ENCODE measurements around the gene IRAK3.
"Not testable (repeated sequence)": the region's sequence is repeated elsewhere in the genome, so short reads cannot be mapped to it uniquely, and the experiment has no call there.

The IRAK3 gene

GRCh38 chr12:66217342-66217917 is 28.4 kb downstream of the IRAK3 start:
- DNase-seq, result no peak

- DNase-seq, result no peak
Measured at GRCh38 chr12:66228462-66228861, 39.4 kb downstream of the IRAK3 start.

- DNase-seq, result no peak
Measured at GRCh38 chr12:66232263-66232662, 43.2 kb downstream of the IRAK3 start.

- not testable (repeated sequence) for DNase-seq
Measured at GRCh38 chr12:66234037-66234693, 45.2 kb downstream of the IRAK3 start.

GRCh38 chr12:66234773-66235625 is 46.0 kb downstream of the IRAK3 start:
- DNase-seq, result peak; percentile 58

GRCh38 chr12:66235626-66236281 is 46.7 kb downstream of the IRAK3 start:
- no peak for DNase-seq

- DNase-seq, result not testable (repeated sequence)
Measured at GRCh38 chr12:66236282-66236675, 47.3 kb downstream of the IRAK3 start.

GRCh38 chr12:66236969-66237368 is 48.0 kb downstream of the IRAK3 start:
- no peak for DNase-seq

GRCh38 chr12:66237505-66238175 is 48.6 kb downstream of the IRAK3 start:
- DNase-seq, result no peak

- DNase-seq, result no peak
Measured at GRCh38 chr12:66239295-66239694, 50.3 kb downstream of the IRAK3 start.

GRCh38 chr12:66240096-66240820 is 51.2 kb downstream of the IRAK3 start:
- no peak for DNase-seq

- DNase-seq, result peak; percentile 72
Measured at GRCh38 chr12:66241061-66242043, 52.3 kb downstream of the IRAK3 start.

- no peak for DNase-seq
Measured at GRCh38 chr12:66242311-66242710, 53.3 kb downstream of the IRAK3 start.

- DNase-seq, result no peak
Measured at GRCh38 chr12:66243911-66244310, 54.9 kb downstream of the IRAK3 start.

GRCh38 chr12:66244446-66244845 is 55.4 kb downstream of the IRAK3 start:
- DNase-seq, result no peak

GRCh38 chr12:66247741-66248140 is 58.7 kb downstream of the IRAK3 start:
- DNase-seq, result no peak

- DNase-seq, result no peak
Measured at GRCh38 chr12:66251049-66251448, 62.0 kb downstream of the IRAK3 start.

GRCh38 chr12:66252771-66253170 is 63.8 kb downstream of the IRAK3 start:
- no peak for DNase-seq

GRCh38 chr12:66255737-66256136 is 66.7 kb downstream of the IRAK3 start:
- DNase-seq, result no peak

GRCh38 chr12:66258011-66258410 is 69.0 kb downstream of the IRAK3 start:
- DNase-seq, result no peak

GRCh38 chr12:66262737-66263136 is 73.7 kb downstream of the IRAK3 start:
- no peak for DNase-seq

All from EL (cell line).